Prostate gland (tissue), 2 donors: ENCODE measurements around the gene PRDM11.

Experiments
- CTCF ChIP-seq, 4 experiments: fragments of 200-600 bp in 2 of 4; fragments of 450-650 bp in 2 of 4; sonication (generic) in 2 of 4; IDR thresholded peaks; 1 replicate in 3 of 4; 2 replicates in 1 of 4; pipeline ENCODE4 v1.5.1; 2016 to 2019; ENCODE audit warnings: antibody characterized with exemption in 4 of 4, mild to moderate bottlenecking in 2 of 4, moderate library complexity in 2 of 4
- POLR2AphosphoS5 ChIP-seq: sonication (generic); formaldehyde crosslinking; IDR thresholded peaks from one replicate; pipeline ENCODE4 v1.6.1; 2017; ENCODE audit warnings: antibody characterized with exemption

- TF ChIP-seq POLR2AphosphoS5 (no peak), CTCF (IDR thresholded peaks at IDR 0.05) (peak; percentile 83 to 95 (median 90))
Measured at GRCh38 chr11:45105233-45105983, 41.0 kb upstream of the PRDM11 start.
